Neural cell (in vitro differentiated cells): ENCODE measurements around the gene WASHC1.
"Not testable (repeated sequence)": the region's sequence is repeated elsewhere in the genome, so short reads cannot be mapped to it uniquely, and the experiment has no call there.

Experiments used
- EP300 ChIP-seq: fragments of 450-650 bp; conservative IDR thresholded peaks from 2 replicates; pipeline ENCODE4 v1.6.1; 2014; ENCODE audit warnings: antibody characterized with exemption, mild to moderate bottlenecking, moderate library complexity; ENCODE audit not compliant: poor library complexity, severe bottlenecking
- EZH2 ChIP-seq: fragments of 200-600, 300-800 bp; shearing (Covaris generic), sonication (generic); IDR thresholded peaks from 2 replicates; pipeline ENCODE4 v1.6.1; 2014; ENCODE audit warnings: antibody characterized with exemption, low read length, borderline replicate concordance, mild to moderate bottlenecking; ENCODE audit not compliant: insufficient read depth, poor library complexity, severe bottlenecking
- MXI1 ChIP-seq: fragments of 450-650 bp; conservative IDR thresholded peaks from 2 replicates; pipeline ENCODE4 v1.6.1; 2014; ENCODE audit warnings: antibody characterized with exemption, mild to moderate bottlenecking; ENCODE audit not compliant: poor library complexity, severe bottlenecking
- POLR2AphosphoS5 ChIP-seq: IDR thresholded peaks from 2 replicates; pipeline ENCODE4 v1.6.1; 2012
- RAD21 ChIP-seq: fragments of 450-650 bp; conservative IDR thresholded peaks from 2 replicates; pipeline ENCODE4 v1.6.1; 2014; ENCODE audit warnings: antibody characterized with exemption, mild to moderate bottlenecking, moderate library complexity
- TAF1 ChIP-seq: IDR thresholded peaks from 2 replicates; pipeline ENCODE4 v1.6.1; 2012; ENCODE audit warnings: low read depth
- TF ChIP-seq, protein P1 (sequence below): fragments of 450-650 bp; IDR thresholded peaks from 2 replicates; pipeline ENCODE4 v1.5.1; 2014; ENCODE audit warnings: antibody characterized with exemption, mild to moderate bottlenecking, moderate library complexity; ENCODE audit not compliant: poor library complexity, severe bottlenecking
- TF ChIP-seq, protein P2 (sequence below): IDR thresholded peaks from 2 replicates; pipeline ENCODE4 v1.6.1; 2012; ENCODE audit warnings: borderline replicate concordance

DNA sequence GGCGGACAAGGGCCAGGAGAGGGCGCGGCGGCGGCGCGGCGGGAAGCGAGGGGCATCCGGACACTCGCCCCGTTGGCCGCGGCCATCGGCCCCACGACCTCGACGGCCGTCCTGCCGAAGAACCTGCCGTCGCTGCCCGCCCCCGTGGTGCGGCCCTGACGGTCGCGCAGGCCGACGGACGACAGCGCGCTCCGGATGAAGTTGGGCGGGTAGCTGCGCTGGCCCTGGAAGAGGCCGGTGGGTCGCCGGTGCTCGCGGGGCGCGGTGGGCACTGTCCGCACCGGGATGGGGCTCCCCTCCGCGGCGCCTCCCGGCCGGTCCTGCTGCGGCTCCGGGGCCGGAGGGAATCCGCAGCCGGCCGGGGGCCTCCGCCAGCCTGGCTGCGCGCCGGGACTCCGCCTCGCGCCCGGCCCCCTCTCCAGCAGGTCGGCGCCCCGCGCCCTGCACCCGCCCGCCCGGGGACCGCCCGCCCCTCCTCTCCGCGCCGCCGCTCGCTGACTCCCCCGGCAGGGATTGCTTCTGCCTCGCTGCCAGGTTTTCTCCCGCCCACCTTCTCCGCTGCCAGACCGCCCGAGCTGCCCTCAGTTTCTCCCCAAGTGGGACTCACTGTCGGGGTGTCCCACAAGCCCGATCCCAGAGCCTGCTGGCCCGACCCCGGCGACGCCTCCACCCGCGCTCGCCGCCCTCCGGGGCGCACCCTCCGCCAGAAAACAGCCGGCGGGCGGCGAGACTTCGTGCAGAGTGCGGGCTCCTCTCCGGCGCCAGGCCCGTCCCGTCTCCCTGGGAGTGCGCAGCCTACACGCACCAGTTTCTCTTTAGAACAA lies 44.0 kb upstream of the WASHC1 start:
- TF ChIP-seq, protein P1, sequence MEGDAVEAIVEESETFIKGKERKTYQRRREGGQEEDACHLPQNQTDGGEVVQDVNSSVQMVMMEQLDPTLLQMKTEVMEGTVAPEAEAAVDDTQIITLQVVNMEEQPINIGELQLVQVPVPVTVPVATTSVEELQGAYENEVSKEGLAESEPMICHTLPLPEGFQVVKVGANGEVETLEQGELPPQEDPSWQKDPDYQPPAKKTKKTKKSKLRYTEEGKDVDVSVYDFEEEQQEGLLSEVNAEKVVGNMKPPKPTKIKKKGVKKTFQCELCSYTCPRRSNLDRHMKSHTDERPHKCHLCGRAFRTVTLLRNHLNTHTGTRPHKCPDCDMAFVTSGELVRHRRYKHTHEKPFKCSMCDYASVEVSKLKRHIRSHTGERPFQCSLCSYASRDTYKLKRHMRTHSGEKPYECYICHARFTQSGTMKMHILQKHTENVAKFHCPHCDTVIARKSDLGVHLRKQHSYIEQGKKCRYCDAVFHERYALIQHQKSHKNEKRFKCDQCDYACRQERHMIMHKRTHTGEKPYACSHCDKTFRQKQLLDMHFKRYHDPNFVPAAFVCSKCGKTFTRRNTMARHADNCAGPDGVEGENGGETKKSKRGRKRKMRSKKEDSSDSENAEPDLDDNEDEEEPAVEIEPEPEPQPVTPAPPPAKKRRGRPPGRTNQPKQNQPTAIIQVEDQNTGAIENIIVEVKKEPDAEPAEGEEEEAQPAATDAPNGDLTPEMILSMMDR = not testable (repeated sequence)
- not testable (repeated sequence) for TF ChIP-seq POLR2AphosphoS5, TAF1, EP300, EZH2, RAD21, MXI1
- TF ChIP-seq, protein P2, sequence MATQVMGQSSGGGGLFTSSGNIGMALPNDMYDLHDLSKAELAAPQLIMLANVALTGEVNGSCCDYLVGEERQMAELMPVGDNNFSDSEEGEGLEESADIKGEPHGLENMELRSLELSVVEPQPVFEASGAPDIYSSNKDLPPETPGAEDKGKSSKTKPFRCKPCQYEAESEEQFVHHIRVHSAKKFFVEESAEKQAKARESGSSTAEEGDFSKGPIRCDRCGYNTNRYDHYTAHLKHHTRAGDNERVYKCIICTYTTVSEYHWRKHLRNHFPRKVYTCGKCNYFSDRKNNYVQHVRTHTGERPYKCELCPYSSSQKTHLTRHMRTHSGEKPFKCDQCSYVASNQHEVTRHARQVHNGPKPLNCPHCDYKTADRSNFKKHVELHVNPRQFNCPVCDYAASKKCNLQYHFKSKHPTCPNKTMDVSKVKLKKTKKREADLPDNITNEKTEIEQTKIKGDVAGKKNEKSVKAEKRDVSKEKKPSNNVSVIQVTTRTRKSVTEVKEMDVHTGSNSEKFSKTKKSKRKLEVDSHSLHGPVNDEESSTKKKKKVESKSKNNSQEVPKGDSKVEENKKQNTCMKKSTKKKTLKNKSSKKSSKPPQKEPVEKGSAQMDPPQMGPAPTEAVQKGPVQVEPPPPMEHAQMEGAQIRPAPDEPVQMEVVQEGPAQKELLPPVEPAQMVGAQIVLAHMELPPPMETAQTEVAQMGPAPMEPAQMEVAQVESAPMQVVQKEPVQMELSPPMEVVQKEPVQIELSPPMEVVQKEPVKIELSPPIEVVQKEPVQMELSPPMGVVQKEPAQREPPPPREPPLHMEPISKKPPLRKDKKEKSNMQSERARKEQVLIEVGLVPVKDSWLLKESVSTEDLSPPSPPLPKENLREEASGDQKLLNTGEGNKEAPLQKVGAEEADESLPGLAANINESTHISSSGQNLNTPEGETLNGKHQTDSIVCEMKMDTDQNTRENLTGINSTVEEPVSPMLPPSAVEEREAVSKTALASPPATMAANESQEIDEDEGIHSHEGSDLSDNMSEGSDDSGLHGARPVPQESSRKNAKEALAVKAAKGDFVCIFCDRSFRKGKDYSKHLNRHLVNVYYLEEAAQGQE = not testable (repeated sequence)
